Ovary (tissue), 3 donors: Measurements from ENCODE around the gene IL12A.

ENCODE experiments used
- EP300 ChIP-seq: sonication (generic); formaldehyde crosslinking; IDR thresholded peaks from one replicate; pipeline ENCODE4 v1.6.1; 2017; ENCODE audit warnings: antibody characterized with exemption
- POLR2A ChIP-seq: fragments of 450-650 bp; IDR thresholded peaks from one replicate; pipeline ENCODE4 v1.6.1; 2017; ENCODE audit warnings: antibody characterized with exemption, mild to moderate bottlenecking, moderate library complexity
- TF ChIP-seq, protein P1 (sequence below), 3 donors: fragments of 450-650 bp in 2 of 3; fragments of 200-600 bp in 1 of 3; IDR thresholded peaks; one replicate each; pipeline versions ENCODE4 v1.5.1 to v1.8.0; 2016 to 2022; ENCODE audit warnings: antibody characterized with exemption in 3 of 3, mild to moderate bottlenecking in 1 of 3
- donor health status: DM: no; HTN: no; CAD: no.

DNA sequence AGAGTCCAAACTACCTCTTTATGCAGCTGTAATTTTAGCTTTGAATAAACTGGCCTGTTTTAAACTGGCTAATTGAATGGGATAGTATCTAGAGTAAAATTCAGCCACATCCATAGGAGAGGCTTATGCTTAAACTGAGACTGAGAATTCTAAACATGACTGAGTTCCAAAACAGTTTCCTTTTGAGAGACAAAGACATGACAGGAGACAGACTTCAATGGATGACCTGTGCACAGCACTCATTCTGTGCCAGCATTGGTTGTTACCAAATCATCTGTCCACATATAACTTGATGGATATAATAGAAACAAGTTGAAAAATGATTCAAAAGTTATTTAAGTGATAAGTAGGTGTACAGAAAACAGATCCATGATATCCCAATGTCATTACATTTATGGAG lies 20.9 kb downstream of the IL12A start:
- TF ChIP-seq POLR2A (no peak), EP300 (no peak)
- TF ChIP-seq, protein P1, sequence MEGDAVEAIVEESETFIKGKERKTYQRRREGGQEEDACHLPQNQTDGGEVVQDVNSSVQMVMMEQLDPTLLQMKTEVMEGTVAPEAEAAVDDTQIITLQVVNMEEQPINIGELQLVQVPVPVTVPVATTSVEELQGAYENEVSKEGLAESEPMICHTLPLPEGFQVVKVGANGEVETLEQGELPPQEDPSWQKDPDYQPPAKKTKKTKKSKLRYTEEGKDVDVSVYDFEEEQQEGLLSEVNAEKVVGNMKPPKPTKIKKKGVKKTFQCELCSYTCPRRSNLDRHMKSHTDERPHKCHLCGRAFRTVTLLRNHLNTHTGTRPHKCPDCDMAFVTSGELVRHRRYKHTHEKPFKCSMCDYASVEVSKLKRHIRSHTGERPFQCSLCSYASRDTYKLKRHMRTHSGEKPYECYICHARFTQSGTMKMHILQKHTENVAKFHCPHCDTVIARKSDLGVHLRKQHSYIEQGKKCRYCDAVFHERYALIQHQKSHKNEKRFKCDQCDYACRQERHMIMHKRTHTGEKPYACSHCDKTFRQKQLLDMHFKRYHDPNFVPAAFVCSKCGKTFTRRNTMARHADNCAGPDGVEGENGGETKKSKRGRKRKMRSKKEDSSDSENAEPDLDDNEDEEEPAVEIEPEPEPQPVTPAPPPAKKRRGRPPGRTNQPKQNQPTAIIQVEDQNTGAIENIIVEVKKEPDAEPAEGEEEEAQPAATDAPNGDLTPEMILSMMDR (IDR thresholded peaks at IDR 0.05), result no peak
